Caco-2 (cell line): ENCODE results near the gene TTLL11. TPM values are rescaled to one million over a fixed set of nuclear protein-coding genes. Genes with fewer than 3 reads are reported as not detected.

Experiments used
- BruUV-seq: library from RNA; stranded (reverse); fragments of 400-500 nt; replicated peaks from 2 replicates; lab custom pipeline; 2021; lab: Mats Ljungman, UMichigan
- CTCF ChIA-PET: fragments of 300-600 bp; sonication (Branson Sonifier 250); formaldehyde crosslinking; loops from one replicate; lab custom pipeline; 2022; ENCODE audit warnings: antibody characterized with exemption; lab: Charles Lee
- POLR2A ChIA-PET: fragments of 300-600 bp; sonication (Branson Sonifier 250); formaldehyde crosslinking; loops from one replicate; lab custom pipeline; 2022; ENCODE audit warnings: antibody characterized with exemption; lab: Charles Lee
- DNase-seq, 2 experiments: peaks; one replicate each; pipeline versions ENCODE4 v3.0.0 to v3.0.0-alpha.2; 2020 to 2022
- H3K27me3 ChIP-seq: replicated peaks from 2 replicates; pipeline ENCODE4 v1.6.0; 2011; ENCODE audit warnings: low read length; ENCODE audit not compliant: control insufficient read depth, insufficient read depth
- H3K36me3 ChIP-seq: 2 replicates; pipeline ENCODE4 v1.5.1; 2011; ENCODE audit warnings: low read length; ENCODE audit not compliant: control insufficient read depth, insufficient read depth
- H3K4me1 ChIP-seq: fragments of 250-450 bp; sonication (Bioruptor Pico); 2 replicates; pipeline ENCODE4 v1.5.1; 2020; ENCODE audit warnings: mild to moderate bottlenecking
- H3K4me3 ChIP-seq: 2 replicates; pipeline ENCODE4 v1.5.1; 2011; ENCODE audit warnings: low read depth, mild to moderate bottlenecking, control low read depth, low read length
- H3K9me3 ChIP-seq: fragments of 250-450 bp; sonication (Bioruptor Pico); 2 replicates; pipeline ENCODE4 v1.5.1; 2020; ENCODE audit warnings: mild to moderate bottlenecking, moderate library complexity
- H3K27ac Mint-ChIP-seq: one replicate; pipeline ENCODE4 v1.8.0; 2022; ENCODE audit warnings: mixed read lengths; ENCODE audit not compliant: unreplicated experiment
- H3K27me3 Mint-ChIP-seq: one replicate; pipeline ENCODE4 v1.8.0; 2022; ENCODE audit warnings: mixed read lengths; ENCODE audit not compliant: insufficient read depth, unreplicated experiment
- H3K36me3 Mint-ChIP-seq: one replicate; pipeline ENCODE4 v1.8.0; 2022; ENCODE audit warnings: mild to moderate bottlenecking, mixed read lengths; ENCODE audit not compliant: insufficient read depth, unreplicated experiment
- H3K4me1 Mint-ChIP-seq: one replicate; pipeline ENCODE4 v1.8.0; 2022; ENCODE audit warnings: low read depth, mixed read lengths; ENCODE audit not compliant: unreplicated experiment
- H3K4me3 Mint-ChIP-seq: one replicate; pipeline ENCODE4 v1.8.0; 2022; ENCODE audit warnings: mild to moderate bottlenecking, moderate library complexity, mixed read lengths; ENCODE audit not compliant: unreplicated experiment
- H3K9me3 Mint-ChIP-seq: one replicate; pipeline ENCODE4 v1.8.0; 2022; ENCODE audit warnings: mixed read lengths; ENCODE audit not compliant: unreplicated experiment
- CTCF ChIP-seq, 2 experiments: fragments of 200-600 bp in 1 of 2; IDR thresholded peaks; 1 replicate in 1 of 2; 2 replicates in 1 of 2; pipeline versions ENCODE4 v1.5.1 to v1.8.0; 2011 to 2022; ENCODE audit warnings: antibody characterized with exemption in 1 of 2, control low read depth in 1 of 2, inconsistent platforms in 1 of 2, low read depth in 1 of 2, low read length in 1 of 2, mild to moderate bottlenecking in 1 of 2, moderate library complexity in 1 of 2; ENCODE audit not compliant: insufficient read depth in 1 of 2, severe bottlenecking in 1 of 2, unreplicated experiment in 1 of 2
- intact Hi-C: fragments of 100-400 bp; cut with micrococcal nuclease; formaldehyde crosslinking; loops from one replicate; pipeline ENCODE4 v1.10.0; 2022; ENCODE audit not compliant: unreplicated experiment
- total RNA-seq: library from RNA; stranded (reverse); gene quantifications from 2 replicates; pipeline ENCODE4 v1.2.3, GENCODE V29; 2022

Gene TTLL11
- total RNA-seq, 1 experiment from 2014 or later, result 4.4 TPM

DNA sequence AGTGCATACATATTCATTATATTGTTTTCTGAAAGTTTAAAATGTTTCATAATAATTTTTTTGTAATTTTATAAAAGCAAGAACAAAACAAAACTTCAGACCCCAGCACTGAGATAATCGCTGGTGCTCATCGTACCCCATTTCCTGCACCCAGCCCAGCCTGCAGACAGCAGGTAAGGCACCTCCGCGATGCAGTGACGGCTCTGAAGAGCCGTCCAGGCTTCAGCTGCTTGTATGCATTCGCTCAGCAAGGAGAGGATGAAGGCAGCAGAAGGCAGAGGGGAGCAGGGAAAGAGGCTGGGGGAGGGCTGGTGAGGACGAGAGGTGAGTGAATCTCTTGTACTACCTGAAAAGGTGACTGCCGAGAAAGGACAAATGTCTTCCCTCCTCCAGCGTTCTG is 153.5 kb downstream of the TTLL11 start:
- no peak for DNase-seq
- Mint-ChIP-seq H3K4me3 (no peak overlapping the region), H3K9me3 (no peaks in the 10 kb centered on the region), H3K27ac (no peak overlapping the region), H3K4me1 (no peaks in the 10 kb centered on the region), H3K36me3 (no peaks in the 10 kb centered on the region), H3K27me3 (no peaks in the 10 kb centered on the region)
- H3K27me3 ChIP-seq, result no peaks in the 10 kb centered on the region; the same call in 1 of the 2 replicates
- CTCF ChIA-PET, result no interaction called here
- H3K9me3 ChIP-seq, result no peaks in the 10 kb centered on the region
- no peak for TF ChIP-seq CTCF (IDR thresholded peaks at IDR 0.05; ENCODE audit: insufficient read depth in 1 of 2, low read depth in 1 of 2, low read length in 1 of 2, severe bottlenecking in 1 of 2, unreplicated experiment in 1 of 2)
- H3K36me3 ChIP-seq, result no peaks in the 10 kb centered on the region
- H3K4me1 ChIP-seq, result no peaks in the 10 kb centered on the region
- H3K4me3 ChIP-seq, result no peak overlapping the region
- POLR2A ChIA-PET, result no interaction called here
- intact Hi-C loops, result loop anchor here (5.0 kb wide), 1 partner anchor 53 kb away; no protein-coding TSS in a partner anchor
- BruUV-seq, result no TSS peak

- no TSS peak for BruUV-seq
- intact Hi-C loops, result loop anchor here (5.0 kb wide), 1 partner anchor 54 kb away; no protein-coding TSS in a partner anchor
- H3K36me3 Mint-ChIP-seq, result no peaks in the 10 kb centered on the region
- no peaks in the 10 kb centered on the region for H3K27me3 Mint-ChIP-seq
- no peaks in the 10 kb centered on the region for H3K9me3 ChIP-seq
- no peak overlapping the region for H3K4me3 ChIP-seq
- no peaks in the 10 kb centered on the region for H3K4me1 Mint-ChIP-seq
- H3K36me3 ChIP-seq, result no peaks in the 10 kb centered on the region
- no peak overlapping the region for H3K4me3 Mint-ChIP-seq
- no peaks in the 10 kb centered on the region; the same call in 1 of the 2 replicates for H3K27me3 ChIP-seq
- no peak overlapping the region for H3K27ac Mint-ChIP-seq
- H3K4me1 ChIP-seq, result no peaks in the 10 kb centered on the region
- no peak for DNase-seq
- no peak for TF ChIP-seq CTCF (IDR thresholded peaks at IDR 0.05; ENCODE audit: insufficient read depth in 1 of 2, low read depth in 1 of 2, low read length in 1 of 2, severe bottlenecking in 1 of 2, unreplicated experiment in 1 of 2)
- POLR2A ChIA-PET, result no interaction called here
- H3K9me3 Mint-ChIP-seq, result no peaks in the 10 kb centered on the region
- CTCF ChIA-PET, result no interaction called here
These were observed 154.5 kb downstream of the TTLL11 start for GRCh38 chr9:121938621-121939020.

- no peak for TF ChIP-seq CTCF (IDR thresholded peaks at IDR 0.05; ENCODE audit: insufficient read depth in 1 of 2, low read depth in 1 of 2, low read length in 1 of 2, severe bottlenecking in 1 of 2, unreplicated experiment in 1 of 2)
- CTCF ChIA-PET, result no interaction called here
- no peaks in the 10 kb centered on the region for H3K4me1 ChIP-seq
- H3K27ac Mint-ChIP-seq, result no peak overlapping the region
- no peaks in the 10 kb centered on the region for H3K9me3 Mint-ChIP-seq
- no peaks in the 10 kb centered on the region for H3K36me3 ChIP-seq
- H3K27me3 Mint-ChIP-seq, result peaks cover 5% of the 10 kb centered on the region
- POLR2A ChIA-PET, result no interaction called here
- no peaks in the 10 kb centered on the region for H3K36me3 Mint-ChIP-seq
- H3K4me1 Mint-ChIP-seq, result no peaks in the 10 kb centered on the region
- H3K27me3 ChIP-seq, result no peaks in the 10 kb centered on the region; the same call in 1 of the 2 replicates
- no peak overlapping the region for H3K4me3 Mint-ChIP-seq
- DNase-seq, result no peak
- no TSS peak for BruUV-seq
- no peak overlapping the region for H3K4me3 ChIP-seq
- no peaks in the 10 kb centered on the region for H3K9me3 ChIP-seq
- intact Hi-C loops, result loop anchor here (5.0 kb wide), 1 partner anchor 55 kb away; no protein-coding TSS in a partner anchor
These were observed 155.9 kb downstream of the TTLL11 start for GRCh38 chr9:121937240-121937639.
